ENCODE measurements around the gene PSMC2. TPM values are rescaled to one million over a fixed set of nuclear protein-coding genes. Genes with fewer than 3 reads are reported as not detected.

PSMC2 gene
- polyA plus RNA-seq, 2 of the 4 experiments (the other 2 are of a cell fraction), result 252 to 287 TPM

- H3K4me2 ChIP-seq, result peak within 1 kb of the TSS; percentile 81
- no peaks in the 10 kb centered on the region for H3K9me3 ChIP-seq
- peaks cover 29% of the 10 kb centered on the region for H3K4me1 ChIP-seq
- CTCF ChIA-PET, result no interaction called here
- peak within 1 kb of the TSS; percentile 87 for H3K4me3 ChIP-seq
- no peak for FAIRE-seq
- H3K27ac ChIP-seq, result peak within 1 kb of the TSS; percentile 96 to 99
- peak; percentile 91 to 96 for DNase-seq (ENCODE audit: low read depth in 1 of 2, low spot score in 1 of 2)
- 10% methylated on average over 43 of the region's 43 CpGs for WGBS (ENCODE audit: missing lambda C conversion rate)
- POLR2A ChIA-PET, result no interaction called here
- ATAC-seq, result peak; percentile 94 to 95
- TF ChIP-seq HOXB5 (CRISPR knock-in tag; IDR thresholded peaks at IDR 0.05) (no peak), ZFP36 (IDR thresholded peaks at IDR 0.05; ENCODE audit: borderline replicate concordance, partially characterized antibody) (no peak), REST (IDR thresholded peaks at IDR 0.05) (no peak), FOSB (CRISPR knock-in tag; IDR thresholded peaks at IDR 0.05) (no peak), RNF2 (IDR thresholded peaks at IDR 0.05; ENCODE audit: borderline replicate concordance, low read depth) (no peak), RFX5 (IDR thresholded peaks at IDR 0.05) (no peak), POLR2AphosphoS2 (conservative IDR thresholded peaks at IDR 0.05; ENCODE audit: low read length) (no peak), POLR2A (IDR thresholded peaks at IDR 0.05; ENCODE audit: low read length) (peak; percentile 73), ZNF302 (CRISPR knock-in tag; IDR thresholded peaks at IDR 0.05) (no peak), ZSCAN20 (CRISPR knock-in tag; IDR thresholded peaks at IDR 0.05) (no peak), NR3C1 (IDR thresholded peaks at IDR 0.05) (no peak), TP53 (CRISPR knock-in tag; IDR thresholded peaks at IDR 0.05) (no peak), MAZ (IDR thresholded peaks at IDR 0.05; ENCODE audit: borderline replicate concordance, low read depth, low read length) (peak; percentile 82; the same call in 1 of the 2 replicates), HOXA7 (CRISPR knock-in tag; IDR thresholded peaks at IDR 0.05) (no peak), ESRRA (IDR thresholded peaks at IDR 0.05; ENCODE audit: borderline replicate concordance, low read length) (no peak), E2F6 (IDR thresholded peaks at IDR 0.05; ENCODE audit: borderline replicate concordance, low read depth) (peak; percentile 94), SREBF2 (IDR thresholded peaks at IDR 0.05) (no peak), CEBPB (IDR thresholded peaks at IDR 0.05) (peak in 1 of 2 experiments; percentile 37; a peak in 1 of 4 replicates), JUN (IDR thresholded peaks at IDR 0.05) (peak; percentile 63 to 87; a peak in 4 of 5 replicates), PHF8 (IDR thresholded peaks at IDR 0.05; ENCODE audit: borderline replicate concordance, low read depth) (peak; percentile 94), SMC3 (IDR thresholded peaks at IDR 0.05) (no peak), BCL3 (IDR thresholded peaks at IDR 0.05) (0 out of 3 replicates have a peak, but pooled peaks have one; percentile 30), CBX2 (IDR thresholded peaks at IDR 0.05; ENCODE audit: borderline replicate concordance, low read depth) (no peak), MYC (IDR thresholded peaks at IDR 0.05; ENCODE audit: borderline replicate concordance, low read length) (peak; percentile 78; the same call in 1 of the 2 replicates), HDAC2 (IDR thresholded peaks at IDR 0.05) (no peak), FOXS1 (CRISPR knock-in tag; IDR thresholded peaks at IDR 0.05) (no peak), JUNB (IDR thresholded peaks at IDR 0.05) (no peak), NPAS2 (CRISPR knock-in tag; IDR thresholded peaks at IDR 0.05; ENCODE audit: borderline replicate concordance) (no peak), HES2 (IDR thresholded peaks at IDR 0.05) (no peak), KDM1A (IDR thresholded peaks at IDR 0.05; ENCODE audit: low read depth) (no peak), HEYL (CRISPR knock-in tag; IDR thresholded peaks at IDR 0.05) (no peak), GATA3 (IDR thresholded peaks at IDR 0.05; ENCODE audit: borderline replicate concordance) (peak; percentile 29; the same call in 1 of the 2 replicates)
- TF ChIP-seq, protein P1, sequence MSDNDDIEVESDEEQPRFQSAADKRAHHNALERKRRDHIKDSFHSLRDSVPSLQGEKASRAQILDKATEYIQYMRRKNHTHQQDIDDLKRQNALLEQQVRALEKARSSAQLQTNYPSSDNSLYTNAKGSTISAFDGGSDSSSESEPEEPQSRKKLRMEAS (IDR thresholded peaks at IDR 0.05), result peak; percentile 99
- TF ChIP-seq, protein P2, sequence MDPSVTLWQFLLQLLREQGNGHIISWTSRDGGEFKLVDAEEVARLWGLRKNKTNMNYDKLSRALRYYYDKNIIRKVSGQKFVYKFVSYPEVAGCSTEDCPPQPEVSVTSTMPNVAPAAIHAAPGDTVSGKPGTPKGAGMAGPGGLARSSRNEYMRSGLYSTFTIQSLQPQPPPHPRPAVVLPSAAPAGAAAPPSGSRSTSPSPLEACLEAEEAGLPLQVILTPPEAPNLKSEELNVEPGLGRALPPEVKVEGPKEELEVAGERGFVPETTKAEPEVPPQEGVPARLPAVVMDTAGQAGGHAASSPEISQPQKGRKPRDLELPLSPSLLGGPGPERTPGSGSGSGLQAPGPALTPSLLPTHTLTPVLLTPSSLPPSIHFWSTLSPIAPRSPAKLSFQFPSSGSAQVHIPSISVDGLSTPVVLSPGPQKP (IDR thresholded peaks at IDR 0.05; ENCODE audit: low read depth, low read length), result no peak
- TF ChIP-seq, protein P3, sequence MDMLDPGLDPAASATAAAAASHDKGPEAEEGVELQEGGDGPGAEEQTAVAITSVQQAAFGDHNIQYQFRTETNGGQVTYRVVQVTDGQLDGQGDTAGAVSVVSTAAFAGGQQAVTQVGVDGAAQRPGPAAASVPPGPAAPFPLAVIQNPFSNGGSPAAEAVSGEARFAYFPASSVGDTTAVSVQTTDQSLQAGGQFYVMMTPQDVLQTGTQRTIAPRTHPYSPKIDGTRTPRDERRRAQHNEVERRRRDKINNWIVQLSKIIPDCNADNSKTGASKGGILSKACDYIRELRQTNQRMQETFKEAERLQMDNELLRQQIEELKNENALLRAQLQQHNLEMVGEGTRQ (IDR thresholded peaks at IDR 0.05), result no peak
Measured at GRCh38 chr7:103344453-103345149, 2.8 kb upstream of the PSMC2 start, which contains the start of gene DNAJC2. Gene DNAJC2, minus strand, starts transcription at chr7:103344767. Its CDS starts 145 bp downstream, at chr7:103344622.

All from A549 (cell line).